Gastrocnemius medialis (tissue), 4 donors: ENCODE measurements around the gene MAP3K7. TPM values are rescaled to one million over a fixed set of nuclear protein-coding genes. Genes with fewer than 3 reads are reported as not detected.
"Not testable (repeated sequence)": the region's sequence is repeated elsewhere in the genome, so short reads cannot be mapped to it uniquely, and the experiment has no call there.

Source experiments
- ATAC-seq, 2 donors: fragments of 150-250 bp; one replicate each; pipeline ENCODE4 v1.9.1; 2016
- DNase-seq, 2 donors: peaks; one replicate each; pipeline ENCODE4 v3.0.0-alpha.2; 2019
- H3K27ac ChIP-seq, 4 donors: fragments of 200-600 bp; sonication (generic); 1 replicate in 1 of 4; 2 replicates in 3 of 4; pipeline ENCODE4 v1.5.1; 2016 to 2018; ENCODE audit warnings: mild to moderate bottlenecking in 2 of 4, moderate library complexity in 1 of 4
- H3K27me3 ChIP-seq, 3 donors: fragments of 200-600 bp; sonication (generic) in 2 of 3; 1 replicate in 1 of 3; 2 replicates in 2 of 3; pipeline versions ENCODE4 v1.5.1 to v1.6.0; 2016 to 2019; ENCODE audit warnings: mild to moderate bottlenecking in 1 of 3, moderate library complexity in 1 of 3
- H3K36me3 ChIP-seq, 2 donors: fragments of 200-600 bp; sonication (generic) in 1 of 2; one replicate each; pipeline ENCODE4 v1.5.1; 2017 to 2018
- H3K4me1 ChIP-seq, 2 donors: fragments of 200-600 bp; sonication (generic) in 1 of 2; one replicate each; pipeline ENCODE4 v1.5.1; 2016 to 2017; ENCODE audit warnings: mild to moderate bottlenecking in 2 of 2
- H3K4me3 ChIP-seq, 4 donors: fragments of 200-600 bp; sonication (generic) in 3 of 4; 1 replicate in 1 of 4; 2 replicates in 3 of 4; pipeline ENCODE4 v1.5.1; 2016 to 2019; ENCODE audit warnings: mild to moderate bottlenecking in 2 of 4
- H3K9me3 ChIP-seq, 3 donors: fragments of 200-600 bp; sonication (generic) in 2 of 3; 1 replicate in 1 of 3; 2 replicates in 2 of 3; pipeline ENCODE4 v1.5.1; 2016 to 2019
- POLR2A ChIP-seq, 2 donors: fragments of 450-650 bp; IDR thresholded peaks; one replicate each; pipeline ENCODE4 v1.6.1; 2017; ENCODE audit warnings: antibody characterized with exemption in 2 of 2, mild to moderate bottlenecking in 2 of 2, moderate library complexity in 2 of 2
- in situ Hi-C, 4 donors: fragments of 200-750 bp; cut with MboI; loops; one replicate each; pipeline versions ENCODE4 v1.15.0 to v1.8.0; 2017; ENCODE audit warnings: low sequenced_read_pairs in 4 of 4
- intact Hi-C: fragments of 100-400 bp; cut with DNase I; formaldehyde crosslinking; loops from one replicate; pipeline ENCODE4 v1.15.1; 2023; ENCODE audit warnings: low total_unique reads
- total RNA-seq, 4 donors: library from RNA; depleted of rRNA; stranded (reverse); fragments of >200 nt; gene quantifications; one replicate each; pipeline versions ENCODE4 v1.1.0 to v1.2.3, GENCODE V29; 2016
- TF ChIP-seq, protein P1 (sequence below), 5 experiments: fragments of 450-650 bp in 3 of 5; fragments of 200-600 bp in 2 of 5; sonication (generic) in 2 of 5; IDR thresholded peaks in 4 of 5; conservative IDR thresholded peaks in 1 of 5; 1 replicate in 4 of 5; 2 replicates in 1 of 5; pipeline ENCODE4 v1.5.1; 2016 to 2019; ENCODE audit warnings: antibody characterized with exemption in 5 of 5, mild to moderate bottlenecking in 3 of 5, moderate library complexity in 3 of 5

Gene MAP3K7
- total RNA-seq, 4 donors from 2014 or later: 16.6 to 27.2 (median 18.9) TPM

- H3K4me3 ChIP-seq: no peak overlapping the region
- ATAC-seq (no peak), DNase-seq (no peak)
- intact Hi-C loops (no loop called here), in situ Hi-C loops (loop anchor here in 1 of 4 donors (25.0 kb wide), 1 partner anchor 1612 kb away; the partner anchor contains the start of gene RNGTT)
- no peaks in the 10 kb centered on the region for H3K36me3 ChIP-seq
- H3K27me3 ChIP-seq: no peaks in the 10 kb centered on the region
- no peaks in the 10 kb centered on the region for H3K9me3 ChIP-seq
- TF ChIP-seq, protein P1, sequence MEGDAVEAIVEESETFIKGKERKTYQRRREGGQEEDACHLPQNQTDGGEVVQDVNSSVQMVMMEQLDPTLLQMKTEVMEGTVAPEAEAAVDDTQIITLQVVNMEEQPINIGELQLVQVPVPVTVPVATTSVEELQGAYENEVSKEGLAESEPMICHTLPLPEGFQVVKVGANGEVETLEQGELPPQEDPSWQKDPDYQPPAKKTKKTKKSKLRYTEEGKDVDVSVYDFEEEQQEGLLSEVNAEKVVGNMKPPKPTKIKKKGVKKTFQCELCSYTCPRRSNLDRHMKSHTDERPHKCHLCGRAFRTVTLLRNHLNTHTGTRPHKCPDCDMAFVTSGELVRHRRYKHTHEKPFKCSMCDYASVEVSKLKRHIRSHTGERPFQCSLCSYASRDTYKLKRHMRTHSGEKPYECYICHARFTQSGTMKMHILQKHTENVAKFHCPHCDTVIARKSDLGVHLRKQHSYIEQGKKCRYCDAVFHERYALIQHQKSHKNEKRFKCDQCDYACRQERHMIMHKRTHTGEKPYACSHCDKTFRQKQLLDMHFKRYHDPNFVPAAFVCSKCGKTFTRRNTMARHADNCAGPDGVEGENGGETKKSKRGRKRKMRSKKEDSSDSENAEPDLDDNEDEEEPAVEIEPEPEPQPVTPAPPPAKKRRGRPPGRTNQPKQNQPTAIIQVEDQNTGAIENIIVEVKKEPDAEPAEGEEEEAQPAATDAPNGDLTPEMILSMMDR (IDR thresholded peaks at IDR 0.05 in 4 of 5, conservative IDR thresholded peaks at IDR 0.05 in 1 of 5): no peak
- no peak for TF ChIP-seq POLR2A (IDR thresholded peaks at IDR 0.05)
- H3K4me1 ChIP-seq: peaks cover 7 to 9% of the 10 kb centered on the region in 2 donors
- no peak overlapping the region for H3K27ac ChIP-seq
Measured at GRCh38 chr6:90574610-90575009, 12.3 kb downstream of the MAP3K7 start.

DNA sequence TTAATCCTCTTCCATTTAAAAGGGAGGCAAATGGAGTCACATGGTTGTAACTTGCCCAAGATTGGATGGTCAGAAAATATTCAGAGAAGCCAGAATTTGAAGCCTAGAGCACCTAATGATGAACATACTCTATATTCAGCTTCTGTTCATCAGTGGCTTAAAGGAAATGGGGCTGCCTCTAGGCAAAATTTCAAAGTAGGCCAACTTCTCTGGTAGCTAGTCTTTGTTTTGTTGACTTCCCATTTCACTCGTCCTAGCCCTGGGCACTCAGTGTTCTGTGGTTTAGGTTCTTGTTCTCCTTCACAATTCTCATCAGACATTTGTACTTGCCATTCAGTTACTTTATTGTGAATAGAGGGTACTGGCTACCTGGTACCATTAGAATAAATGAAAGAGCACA is 13.2 kb downstream of the MAP3K7 start:
- no peaks in the 10 kb centered on the region for H3K9me3 ChIP-seq
- TF ChIP-seq, protein P1 (IDR thresholded peaks at IDR 0.05 in 4 of 5, conservative IDR thresholded peaks at IDR 0.05 in 1 of 5): no peak
- TF ChIP-seq POLR2A (IDR thresholded peaks at IDR 0.05): no peak
- intact Hi-C loops (no loop called here), in situ Hi-C loops (no loop called here)
- no peaks in the 10 kb centered on the region for H3K36me3 ChIP-seq
- H3K4me1 ChIP-seq: peaks cover 0 to under 1% of the 10 kb centered on the region in 2 donors
- no peak overlapping the region for H3K27ac ChIP-seq
- no peak overlapping the region for H3K4me3 ChIP-seq
- DNase-seq (no peak), ATAC-seq (no peak)
- H3K27me3 ChIP-seq: no peaks in the 10 kb centered on the region

GRCh38 chr6:90572856-90573255 is 14.0 kb downstream of the MAP3K7 start:
- no peak for DNase-seq
- H3K27ac ChIP-seq: no peak overlapping the region
- H3K9me3 ChIP-seq: no peaks in the 10 kb centered on the region
- no peak for ATAC-seq
- intact Hi-C loops (no loop called here), in situ Hi-C loops (no loop called here)
- H3K36me3 ChIP-seq: peaks cover 0 to 4% of the 10 kb centered on the region in 2 donors
- no peaks in the 10 kb centered on the region for H3K27me3 ChIP-seq
- no peak for TF ChIP-seq POLR2A (IDR thresholded peaks at IDR 0.05)
- no peaks in the 10 kb centered on the region for H3K4me1 ChIP-seq
- no peak overlapping the region for H3K4me3 ChIP-seq

- H3K27me3 ChIP-seq: no peaks in the 10 kb centered on the region
- TF ChIP-seq, protein P1 (IDR thresholded peaks at IDR 0.05 in 4 of 5, conservative IDR thresholded peaks at IDR 0.05 in 1 of 5): no peak
- no peak for TF ChIP-seq POLR2A (IDR thresholded peaks at IDR 0.05)
- in situ Hi-C loops: no loop called here
Measured at GRCh38 chr6:90569223-90569622, 17.6 kb downstream of the MAP3K7 start.

GRCh38 chr6:90567682-90568081 is 19.2 kb downstream of the MAP3K7 start:
- H3K4me3 ChIP-seq, H3K27ac ChIP-seq, H3K36me3 ChIP-seq, H3K27me3 ChIP-seq, DNase-seq, intact Hi-C loops, ATAC-seq, H3K4me1 ChIP-seq, H3K9me3 ChIP-seq, in situ Hi-C loops: not testable (repeated sequence)

More at GRCh38 chr6:90569223-90569622, 17.6 kb downstream of the MAP3K7 start:
- no peak overlapping the region for H3K27ac ChIP-seq
- ATAC-seq (no peak), DNase-seq (no peak)
- H3K4me1 ChIP-seq: no peaks in the 10 kb centered on the region
- H3K36me3 ChIP-seq: peaks cover 0 to 4% of the 10 kb centered on the region in 2 donors
- no peaks in the 10 kb centered on the region for H3K9me3 ChIP-seq
- intact Hi-C loops: no loop called here
- H3K4me3 ChIP-seq: no peak overlapping the region

DNA sequence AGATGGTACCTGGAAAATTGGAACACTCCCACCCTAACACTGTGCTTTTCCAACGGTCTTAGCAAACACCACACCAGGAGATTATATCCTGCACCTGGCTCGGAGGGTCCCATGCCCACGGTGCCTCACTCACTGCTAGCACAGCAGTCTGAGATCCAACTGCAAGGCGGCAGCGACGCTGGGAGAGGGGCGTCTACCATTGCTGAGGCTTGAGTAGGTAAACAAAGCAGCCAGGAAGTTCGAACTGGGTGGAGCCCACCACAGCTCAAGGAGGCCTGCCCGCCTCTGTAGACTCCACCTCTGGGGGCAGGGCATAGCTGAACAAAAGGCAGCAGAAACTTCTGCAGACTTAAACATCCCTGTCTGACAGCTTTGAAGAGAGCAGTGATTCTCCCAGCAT is 24.5 kb downstream of the MAP3K7 start:
- peaks cover 0 to 50% of the 10 kb centered on the region in 2 donors for H3K36me3 ChIP-seq
- intact Hi-C loops, H3K4me3 ChIP-seq, in situ Hi-C loops, H3K27ac ChIP-seq, H3K27me3 ChIP-seq, DNase-seq, H3K9me3 ChIP-seq, ATAC-seq, H3K4me1 ChIP-seq: not testable (repeated sequence)
